ENCODE results near the gene DHRS4.
"Not testable (repeated sequence)": the region's sequence is repeated elsewhere in the genome, so short reads cannot be mapped to it uniquely, and the experiment has no call there.

The DHRS4 gene

DNA sequence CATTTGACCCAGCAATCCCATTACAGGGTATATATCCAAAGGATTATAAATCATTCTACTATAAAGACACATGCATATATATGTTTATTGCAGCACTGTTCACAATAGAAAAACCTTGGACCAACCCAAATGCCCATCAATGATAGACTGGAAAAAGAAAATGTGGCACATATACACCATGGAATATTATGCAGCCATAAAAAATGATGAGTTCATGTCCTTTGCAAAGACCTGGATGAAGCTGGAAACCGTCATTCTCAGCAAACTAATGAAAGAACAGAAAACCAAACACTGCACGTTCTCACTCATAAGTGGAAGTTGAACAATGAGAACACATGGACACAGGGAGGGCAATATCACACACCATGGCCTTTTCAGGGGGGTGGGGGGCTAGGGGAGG is 4.5 kb upstream of the DHRS4 start:
- H3K36me3 ChIP-seq (ENCODE audit: control insufficient read depth, insufficient read depth, low read length); H3K27ac ChIP-seq (ENCODE audit: low read depth, low read length); H3K27me3 ChIP-seq (ENCODE audit: control insufficient read depth, insufficient read depth, low read length); H3K4me3 ChIP-seq (ENCODE audit: low read length); H3K9ac ChIP-seq (ENCODE audit: low read length); H3K4me1 ChIP-seq (ENCODE audit: control insufficient read depth, insufficient read depth, low read length): not testable (repeated sequence)

DNA sequence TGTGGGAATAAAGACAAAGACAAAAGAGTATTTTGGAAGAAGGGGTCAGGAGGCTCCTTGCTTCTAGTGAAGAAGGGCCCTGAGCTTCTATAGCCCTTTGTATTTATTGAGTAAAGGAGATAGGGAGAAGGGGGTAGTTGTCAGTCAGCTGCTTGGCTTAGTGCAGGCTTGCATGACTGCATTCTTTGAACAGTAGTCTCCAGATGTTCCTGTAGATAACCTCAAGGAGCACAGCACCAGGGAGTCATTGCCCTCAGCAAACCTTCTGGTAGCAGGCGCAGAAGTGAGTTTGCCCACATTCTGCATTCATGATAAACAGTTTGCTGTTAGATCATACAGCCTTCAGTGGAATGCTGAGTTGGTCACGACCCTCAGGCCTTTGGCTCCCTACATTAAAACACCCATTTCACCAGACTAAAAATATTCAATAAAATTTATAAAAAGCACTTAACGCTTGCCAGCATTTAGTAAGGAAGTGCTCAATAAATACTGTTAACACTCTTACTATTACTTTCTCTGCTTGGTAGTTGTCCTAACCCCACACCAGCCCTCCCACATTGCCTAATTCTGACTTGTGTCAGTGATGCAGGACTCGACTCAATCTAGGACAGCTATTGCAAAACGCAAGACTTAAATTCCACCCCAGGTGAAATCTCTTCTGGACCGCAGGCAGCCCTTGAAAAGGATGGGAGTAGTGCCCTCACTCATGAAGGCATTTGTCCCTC is 3.0 kb upstream of the DHRS4 start:
- Histone ChIP-seq H3K4me1 (ENCODE audit: control insufficient read depth, insufficient read depth, low read length) (peaks cover 2% of the 10 kb centered on the region), H3K27ac (ENCODE audit: low read depth, low read length) (no peak overlapping the region), H3K36me3 (ENCODE audit: control insufficient read depth, insufficient read depth, low read length) (no peaks in the 10 kb centered on the region), H3K27me3 (ENCODE audit: control insufficient read depth, insufficient read depth, low read length) (no peaks in the 10 kb centered on the region), H3K9ac (ENCODE audit: low read length) (no peak overlapping the region), H3K4me3 (ENCODE audit: low read length) (no peak overlapping the region)

GRCh38 chr14:23951136-23951466 is 2.5 kb upstream of the DHRS4 start:
- not testable (repeated sequence) for H3K4me3 ChIP-seq (ENCODE audit: low read length); H3K36me3 ChIP-seq (ENCODE audit: control insufficient read depth, insufficient read depth, low read length); H3K9ac ChIP-seq (ENCODE audit: low read length); H3K4me1 ChIP-seq (ENCODE audit: control insufficient read depth, insufficient read depth, low read length); H3K27me3 ChIP-seq (ENCODE audit: control insufficient read depth, insufficient read depth, low read length); H3K27ac ChIP-seq (ENCODE audit: low read depth, low read length)

DNA sequence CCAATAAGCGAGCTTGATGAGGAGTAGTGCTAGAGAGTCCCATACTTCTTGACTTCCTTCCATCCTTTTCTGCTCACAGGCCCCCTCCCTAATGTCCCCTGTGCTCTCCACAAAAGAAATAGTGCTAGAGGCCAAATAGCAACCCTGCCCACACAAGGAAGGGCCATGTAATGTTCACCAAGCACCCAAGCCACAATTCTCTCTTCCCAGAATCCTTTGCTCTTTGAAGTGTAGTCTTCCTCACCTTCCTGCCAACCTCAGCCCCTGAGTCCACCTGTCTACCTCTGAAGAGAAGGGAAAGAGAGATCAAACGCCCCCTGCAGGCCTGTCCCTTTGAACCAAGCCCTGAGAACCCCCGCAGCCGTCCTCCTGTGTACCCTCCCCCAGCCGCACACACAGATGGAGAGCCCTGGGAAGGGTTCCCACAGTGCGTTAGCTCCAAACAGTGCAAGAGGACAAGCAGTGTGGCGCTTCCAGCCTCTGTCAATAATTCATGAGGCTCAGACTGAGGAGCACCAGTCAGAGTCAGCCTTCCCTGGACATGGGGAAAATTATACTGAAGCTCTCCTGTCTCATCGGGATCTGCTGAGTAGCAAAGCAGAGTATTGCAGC is 1.9 kb upstream of the DHRS4 start:
- H3K4me1 ChIP-seq (ENCODE audit: control insufficient read depth, insufficient read depth, low read length): peaks cover 2% of the 10 kb centered on the region
- no peak overlapping the region for H3K4me3 ChIP-seq (ENCODE audit: low read length)
- H3K27ac ChIP-seq (ENCODE audit: low read depth, low read length): no peak overlapping the region
- H3K36me3 ChIP-seq (ENCODE audit: control insufficient read depth, insufficient read depth, low read length): no peaks in the 10 kb centered on the region
- no peaks in the 10 kb centered on the region for H3K27me3 ChIP-seq (ENCODE audit: control insufficient read depth, insufficient read depth, low read length)
- H3K9ac ChIP-seq (ENCODE audit: low read length): no peak overlapping the region

DNA sequence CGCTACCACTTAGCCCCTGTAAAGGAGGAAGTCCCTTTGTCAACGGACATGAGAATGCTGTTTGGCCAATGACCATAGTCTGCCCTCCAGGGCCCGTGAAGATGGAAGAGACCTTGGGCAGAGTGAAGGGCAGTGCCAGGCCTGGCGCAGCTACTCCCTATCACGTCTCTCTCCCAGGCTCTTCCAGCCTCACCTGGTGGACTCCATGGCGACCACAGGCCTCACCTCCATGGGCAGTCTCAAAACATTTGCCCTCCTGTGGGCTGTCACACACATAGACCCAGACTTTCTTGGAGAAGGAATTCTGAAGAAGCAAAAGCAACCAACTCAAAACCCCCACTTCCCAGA is 480 bp upstream of the DHRS4 start:
- not testable (repeated sequence) for H3K4me1 ChIP-seq (ENCODE audit: control insufficient read depth, insufficient read depth, low read length); H3K27me3 ChIP-seq (ENCODE audit: control insufficient read depth, insufficient read depth, low read length); H3K27ac ChIP-seq (ENCODE audit: low read depth, low read length); H3K36me3 ChIP-seq (ENCODE audit: control insufficient read depth, insufficient read depth, low read length)
- H3K4me3 ChIP-seq (ENCODE audit: low read length): peak overlapping the region; percentile 99
- H3K9ac ChIP-seq (ENCODE audit: low read length): peak overlapping the region; percentile 97

DNA sequence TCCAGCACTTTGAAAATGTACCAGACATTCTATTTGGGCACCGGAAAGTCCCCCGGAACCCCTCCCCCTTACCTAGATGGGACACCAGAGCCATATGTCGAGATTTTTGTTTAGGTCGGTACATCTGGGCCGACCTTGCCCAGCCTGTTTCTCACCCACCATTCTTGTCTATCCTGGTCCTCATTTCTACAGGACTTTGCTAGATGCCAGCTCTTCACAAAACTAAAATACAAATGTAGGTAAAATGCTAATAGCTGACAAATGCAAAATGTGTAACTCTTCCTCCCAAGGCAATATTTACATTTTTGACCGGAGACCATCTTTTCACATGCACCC is 677 bp downstream of the DHRS4 start:
- H3K36me3 ChIP-seq (ENCODE audit: control insufficient read depth, insufficient read depth, low read length); H3K9ac ChIP-seq (ENCODE audit: low read length); H3K4me1 ChIP-seq (ENCODE audit: control insufficient read depth, insufficient read depth, low read length); H3K27me3 ChIP-seq (ENCODE audit: control insufficient read depth, insufficient read depth, low read length): not testable (repeated sequence)
- Histone ChIP-seq H3K4me3 (ENCODE audit: low read length) (peak overlapping the region; percentile 99), H3K27ac (ENCODE audit: low read depth, low read length) (peak overlapping the region; percentile 82)

DNA sequence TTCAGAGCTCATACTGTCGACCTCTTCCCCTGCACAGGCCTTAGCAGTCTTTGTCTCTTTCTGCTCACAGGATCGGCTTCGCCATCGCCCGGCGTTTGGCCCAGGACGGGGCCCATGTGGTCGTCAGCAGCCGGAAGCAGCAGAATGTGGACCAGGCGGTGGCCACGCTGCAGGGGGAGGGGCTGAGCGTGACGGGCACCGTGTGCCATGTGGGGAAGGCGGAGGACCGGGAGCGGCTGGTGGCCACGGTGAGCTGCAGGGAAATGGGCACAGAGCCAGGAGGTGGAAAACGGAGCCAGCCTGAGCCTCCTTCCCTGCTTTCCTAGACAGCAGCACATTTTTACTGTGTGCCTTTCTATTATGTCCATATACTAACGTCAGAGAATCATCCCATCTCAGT is 1.4 kb downstream of the DHRS4 start:
- H3K4me3 ChIP-seq (ENCODE audit: low read length); H3K27ac ChIP-seq (ENCODE audit: low read depth, low read length); H3K27me3 ChIP-seq (ENCODE audit: control insufficient read depth, insufficient read depth, low read length); H3K4me1 ChIP-seq (ENCODE audit: control insufficient read depth, insufficient read depth, low read length); H3K36me3 ChIP-seq (ENCODE audit: control insufficient read depth, insufficient read depth, low read length); H3K9ac ChIP-seq (ENCODE audit: low read length): not testable (repeated sequence)

- H3K9ac ChIP-seq (ENCODE audit: low read length); H3K27ac ChIP-seq (ENCODE audit: low read depth, low read length); H3K4me3 ChIP-seq (ENCODE audit: low read length); H3K36me3 ChIP-seq (ENCODE audit: control insufficient read depth, insufficient read depth, low read length); H3K27me3 ChIP-seq (ENCODE audit: control insufficient read depth, insufficient read depth, low read length); H3K4me1 ChIP-seq (ENCODE audit: control insufficient read depth, insufficient read depth, low read length): not testable (repeated sequence)
Measured at GRCh38 chr14:23955811-23956210, 2.2 kb downstream of the DHRS4 start.

- not testable (repeated sequence) for H3K27me3 ChIP-seq (ENCODE audit: control insufficient read depth, insufficient read depth, low read length); H3K9ac ChIP-seq (ENCODE audit: low read length); H3K36me3 ChIP-seq (ENCODE audit: control insufficient read depth, insufficient read depth, low read length); H3K4me1 ChIP-seq (ENCODE audit: control insufficient read depth, insufficient read depth, low read length); H3K4me3 ChIP-seq (ENCODE audit: low read length); H3K27ac ChIP-seq (ENCODE audit: low read depth, low read length)
Measured at GRCh38 chr14:23957913-23958569, 4.5 kb downstream of the DHRS4 start.

DNA sequence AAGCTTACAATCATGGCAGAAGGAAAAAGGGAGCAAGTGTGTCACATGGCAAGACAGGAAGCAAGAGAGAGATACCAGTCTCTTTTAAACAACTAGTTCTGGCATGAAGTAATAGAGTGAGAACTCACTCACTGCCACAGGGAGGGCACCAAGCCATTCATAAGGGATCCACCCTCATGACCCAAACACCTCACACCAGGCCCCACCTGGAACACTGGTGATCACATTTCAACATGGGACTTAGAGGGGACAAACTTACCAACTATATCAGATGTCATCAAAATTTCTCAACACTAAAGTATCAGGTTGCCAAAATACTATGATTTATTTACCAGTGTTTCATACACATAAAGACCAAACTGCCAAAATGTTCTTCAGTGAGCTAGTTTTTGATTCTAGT is 7.3 kb downstream of the DHRS4 start:
- H3K27me3 ChIP-seq (ENCODE audit: control insufficient read depth, insufficient read depth, low read length); H3K4me1 ChIP-seq (ENCODE audit: control insufficient read depth, insufficient read depth, low read length); H3K36me3 ChIP-seq (ENCODE audit: control insufficient read depth, insufficient read depth, low read length); H3K9ac ChIP-seq (ENCODE audit: low read length); H3K27ac ChIP-seq (ENCODE audit: low read depth, low read length); H3K4me3 ChIP-seq (ENCODE audit: low read length): not testable (repeated sequence)

GRCh38 chr14:23961704-23962103 is 8.1 kb downstream of the DHRS4 start:
- H3K4me1 ChIP-seq (ENCODE audit: control insufficient read depth, insufficient read depth, low read length); H3K4me3 ChIP-seq (ENCODE audit: low read length); H3K27ac ChIP-seq (ENCODE audit: low read depth, low read length); H3K36me3 ChIP-seq (ENCODE audit: control insufficient read depth, insufficient read depth, low read length); H3K27me3 ChIP-seq (ENCODE audit: control insufficient read depth, insufficient read depth, low read length); H3K9ac ChIP-seq (ENCODE audit: low read length): not testable (repeated sequence)

DNA sequence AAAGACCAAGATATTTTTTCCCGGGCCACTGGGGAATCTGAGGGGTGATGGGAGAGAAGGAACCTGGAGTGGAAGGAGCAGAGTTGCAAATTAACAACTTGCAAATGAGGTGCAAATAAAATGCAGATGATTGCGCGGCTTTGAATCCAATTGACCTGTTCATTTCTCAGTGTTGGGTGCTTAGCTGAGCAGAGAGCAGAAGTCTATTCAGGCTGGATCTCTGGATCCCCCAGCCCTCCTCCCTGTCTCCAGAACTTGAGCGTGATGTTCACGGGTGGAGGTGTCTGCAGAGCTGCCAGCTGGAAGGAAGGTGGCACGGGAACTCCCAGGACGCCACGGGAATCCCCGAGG is 15.5 kb downstream of the DHRS4 start:
- H3K27ac ChIP-seq (ENCODE audit: low read depth, low read length); H3K9ac ChIP-seq (ENCODE audit: low read length); H3K4me1 ChIP-seq (ENCODE audit: control insufficient read depth, insufficient read depth, low read length); H3K36me3 ChIP-seq (ENCODE audit: control insufficient read depth, insufficient read depth, low read length); H3K4me3 ChIP-seq (ENCODE audit: low read length); H3K27me3 ChIP-seq (ENCODE audit: control insufficient read depth, insufficient read depth, low read length): not testable (repeated sequence)

- H3K27me3 ChIP-seq (ENCODE audit: control insufficient read depth, insufficient read depth, low read length); H3K9ac ChIP-seq (ENCODE audit: low read length); H3K4me1 ChIP-seq (ENCODE audit: control insufficient read depth, insufficient read depth, low read length); H3K27ac ChIP-seq (ENCODE audit: low read depth, low read length); H3K36me3 ChIP-seq (ENCODE audit: control insufficient read depth, insufficient read depth, low read length): not testable (repeated sequence)
- peak overlapping the region; percentile 52 for H3K4me3 ChIP-seq (ENCODE audit: low read length)
Measured at GRCh38 chr14:23969481-23970282, 16.1 kb downstream of the DHRS4 start.
